Measurements from ENCODE around the gene PRDM5.

The PRDM5 gene

GRCh38 chr4:120922381-120923206 is at the start of gene PRDM5:
Gene PRDM5 (minus strand): TSS chr4:120922726. CDS start chr4:120922608, 118 bp downstream.
- peak; percentile 65 for DNase-seq

GRCh38 chr4:120971884-120972283 is 49.4 kb upstream of the PRDM5 start:
- no peak for DNase-seq

GRCh38 chr4:120965938-120966337 is 43.4 kb upstream of the PRDM5 start:
- no peak for DNase-seq

- DNase-seq = no peak
Measured at GRCh38 chr4:120964596-120964995, 42.1 kb upstream of the PRDM5 start.

DNA sequence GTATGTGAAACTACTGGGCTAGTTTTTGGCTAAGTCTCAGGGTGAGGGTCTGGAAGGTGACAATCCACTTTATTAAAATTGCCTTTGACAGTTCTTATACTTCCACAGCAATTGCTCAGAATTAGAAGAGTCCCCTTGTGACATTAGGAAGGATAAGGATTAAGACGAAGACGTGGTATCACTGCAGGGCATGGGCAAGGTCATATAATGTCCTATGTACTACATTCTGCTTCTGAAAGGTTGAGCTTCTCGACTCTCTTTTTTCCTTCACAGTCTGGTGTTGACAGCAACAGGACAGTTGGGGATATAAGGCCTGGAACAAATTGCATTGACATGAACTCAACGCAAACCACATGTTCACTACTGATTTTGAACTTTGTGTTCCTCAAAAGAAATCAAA is 40.9 kb upstream of the PRDM5 start:
- no peak for DNase-seq

GRCh38 chr4:120960656-120961267 is 38.2 kb upstream of the PRDM5 start:
- DNase-seq = no peak

GRCh38 chr4:120948382-120948781 is 25.9 kb upstream of the PRDM5 start:
- DNase-seq = peak; percentile 8

- no peak for DNase-seq
Measured at GRCh38 chr4:120942776-120943175, 20.2 kb upstream of the PRDM5 start.

GRCh38 chr4:120940547-120940946 is 18.0 kb upstream of the PRDM5 start:
- DNase-seq = no peak

DNA sequence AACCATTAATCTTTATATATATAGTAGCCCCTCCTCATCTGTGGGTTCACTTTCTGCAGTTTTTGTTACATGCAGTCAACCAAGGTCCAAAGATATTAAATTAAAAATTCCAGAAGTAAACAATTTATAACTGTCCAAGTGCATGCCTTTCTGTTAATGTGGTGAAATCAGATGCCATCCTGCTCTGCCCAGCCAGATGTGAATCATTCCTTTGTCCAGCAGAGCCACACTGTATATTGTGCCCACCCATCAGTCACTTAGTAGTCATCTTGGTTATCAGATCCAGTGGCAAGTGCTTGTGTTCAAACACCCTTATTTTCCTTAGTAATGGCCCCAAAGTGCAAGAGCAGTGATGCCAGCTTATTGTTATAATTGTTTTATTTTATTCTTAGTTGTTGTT is 17.2 kb upstream of the PRDM5 start:
- DNase-seq = no peak

- DNase-seq = no peak
Measured at GRCh38 chr4:120929847-120930246, 7.3 kb upstream of the PRDM5 start.

DNA sequence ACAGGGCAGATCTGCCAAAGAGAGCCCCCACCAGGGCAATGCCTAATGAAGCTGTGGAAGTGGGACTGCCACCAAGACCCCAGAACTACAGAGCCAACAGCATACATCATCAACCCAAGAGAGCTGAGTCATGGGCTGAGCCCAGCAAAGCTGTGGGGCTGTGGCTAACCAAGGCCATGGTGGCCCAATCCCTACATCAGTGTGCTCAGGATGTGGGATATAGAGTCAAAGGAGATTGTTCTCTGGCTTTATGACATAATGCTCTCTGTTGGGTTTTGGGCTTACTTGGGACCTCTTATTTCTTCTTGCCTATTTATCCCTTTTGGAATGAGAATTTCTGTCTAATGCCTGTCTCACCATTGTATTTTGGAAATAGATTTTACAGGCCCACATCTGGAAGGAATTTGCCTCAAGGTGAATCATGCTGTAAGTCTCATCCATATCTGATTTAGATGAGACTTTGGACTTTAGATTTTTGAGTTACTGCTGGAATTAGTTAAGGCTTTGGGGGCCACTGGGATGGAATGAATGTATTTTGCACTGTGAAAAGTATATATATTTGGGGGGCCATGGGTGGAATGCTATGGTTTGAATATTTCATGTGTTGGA is 5.4 kb upstream of the PRDM5 start:
- no peak for DNase-seq

GRCh38 chr4:120926358-120927025 is 4.0 kb upstream of the PRDM5 start:
- no peak for DNase-seq

GRCh38 chr4:120924931-120925330 is 2.4 kb upstream of the PRDM5 start:
- DNase-seq = no peak

GRCh38 chr4:120923207-120923522 is 639 bp upstream of the PRDM5 start:
- DNase-seq = no peak

- peak; percentile 77 for DNase-seq
Measured at GRCh38 chr4:120921456-120922380, 808 bp downstream of the PRDM5 start.

DNA sequence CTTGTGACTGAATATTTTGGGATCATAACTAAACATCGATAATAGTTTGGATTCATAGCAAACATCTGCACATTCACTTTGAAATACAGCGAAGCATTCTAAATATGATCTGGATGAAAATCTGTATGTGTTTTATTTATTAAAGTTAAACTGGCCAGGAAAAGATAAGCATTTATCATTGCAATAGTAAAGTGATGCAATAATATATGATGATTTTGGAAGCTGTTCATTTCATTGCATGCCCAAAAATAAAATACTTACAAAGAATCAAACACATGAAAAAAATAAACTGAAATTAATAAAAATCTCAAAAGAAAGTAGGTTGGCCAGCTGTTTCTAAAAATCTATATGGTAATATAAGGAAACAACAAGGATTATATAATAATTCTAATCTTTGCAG is 1.9 kb downstream of the PRDM5 start:
- no peak for DNase-seq

DNA sequence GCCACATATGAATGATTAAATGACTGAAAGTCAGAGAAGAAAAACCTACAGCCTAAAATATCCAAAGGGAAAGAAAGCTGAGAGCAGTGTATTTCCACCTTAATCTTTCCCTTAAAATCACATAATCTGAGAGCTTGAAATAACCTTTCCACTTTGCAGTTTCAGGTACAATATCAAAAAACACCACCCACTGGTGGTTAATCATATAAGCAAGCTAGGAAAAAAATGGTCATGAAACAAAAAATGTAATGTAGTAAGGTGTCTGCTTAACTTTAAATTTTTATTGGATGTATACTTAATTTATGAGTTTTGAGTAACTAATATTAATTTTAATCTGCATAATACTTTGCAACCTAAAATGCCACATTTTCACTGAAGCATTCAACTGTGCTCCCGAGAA is 3.2 kb downstream of the PRDM5 start:
- no peak for DNase-seq

- DNase-seq = no peak
Measured at GRCh38 chr4:120918788-120919187, 3.7 kb downstream of the PRDM5 start.

- DNase-seq = no peak
Measured at GRCh38 chr4:120918092-120918491, 4.4 kb downstream of the PRDM5 start.

GRCh38 chr4:120916937-120917336 is 5.6 kb downstream of the PRDM5 start:
- no peak for DNase-seq

DNA sequence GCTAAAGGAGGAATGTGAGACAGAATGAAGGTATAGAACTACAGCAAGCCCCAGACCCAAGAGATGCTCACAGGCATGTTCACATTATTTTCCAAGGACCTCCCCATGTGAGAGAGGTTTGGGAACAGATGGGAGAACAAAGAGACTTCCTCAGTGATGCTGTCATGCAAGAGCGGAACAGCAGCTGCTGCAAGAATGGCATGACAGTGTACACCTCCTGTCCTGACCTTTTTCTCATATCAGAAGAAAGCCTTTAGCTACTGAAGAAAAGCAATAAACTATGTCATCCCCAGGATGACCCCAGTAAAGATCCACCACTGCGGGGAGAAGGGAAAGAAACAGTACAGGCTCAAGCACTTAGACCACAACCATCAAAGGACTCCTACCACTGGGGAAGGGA is 7.2 kb downstream of the PRDM5 start:
- DNase-seq = no peak

GRCh38 chr4:120903419-120903818 is 19.1 kb downstream of the PRDM5 start:
- DNase-seq = no peak
